Endodermal cell (in vitro differentiated cells): ENCODE measurements around the gene ARHGAP11A. TPM values are rescaled to one million over a fixed set of nuclear protein-coding genes. Genes with fewer than 3 reads are reported as not detected.

Experiments
- DNase-seq: peaks from one replicate; pipeline ENCODE4 v3.0.0-alpha.2; 2017
- H3K27ac ChIP-seq: 2 replicates; pipeline ENCODE4 v1.5.1; 2013; ENCODE audit warnings: mild to moderate bottlenecking, low read depth, low read length, moderate library complexity
- H3K27me3 ChIP-seq: 2 replicates; pipeline ENCODE4 v1.6.1; 2013; ENCODE audit warnings: mild to moderate bottlenecking, low read length, moderate library complexity; ENCODE audit not compliant: insufficient read depth, control insufficient read depth, poor library complexity, severe bottlenecking
- H3K36me3 ChIP-seq: 2 replicates; pipeline ENCODE4 v1.7.0; 2013; ENCODE audit warnings: mild to moderate bottlenecking, low read length, moderate library complexity; ENCODE audit not compliant: control insufficient read depth, insufficient read depth
- H3K4me1 ChIP-seq: one replicate; pipeline ENCODE4 v1.7.0; 2013; ENCODE audit warnings: low read length; ENCODE audit not compliant: control insufficient read depth, insufficient read depth
- H3K4me3 ChIP-seq: 2 replicates; pipeline ENCODE4 v1.5.1; 2013; ENCODE audit warnings: mild to moderate bottlenecking, low read length, moderate library complexity
- H3K9ac ChIP-seq: 2 replicates; pipeline ENCODE4 v1.6.1; 2013; ENCODE audit warnings: mild to moderate bottlenecking, low read length, moderate library complexity; ENCODE audit not compliant: poor library complexity, severe bottlenecking; ENCODE audit errors: extremely low read depth
- H3K9me3 ChIP-seq: 2 replicates; pipeline ENCODE4 v1.6.1; 2013; ENCODE audit warnings: mild to moderate bottlenecking, low read length, moderate library complexity; ENCODE audit not compliant: control insufficient read depth
- H3K27ac Mint-ChIP-seq: 2 replicates; pipeline ENCODE4 v1.8.0; 2020; ENCODE audit warnings: mixed read lengths
- H3K27me3 Mint-ChIP-seq: 2 replicates; pipeline ENCODE4 v1.8.0; 2021; ENCODE audit warnings: mild to moderate bottlenecking, mixed read lengths; ENCODE audit not compliant: insufficient read depth
- H3K36me3 Mint-ChIP-seq: 2 replicates; pipeline ENCODE4 v1.8.0; 2020; ENCODE audit warnings: low read depth, mixed read lengths
- H3K4me1 Mint-ChIP-seq: 2 replicates; pipeline ENCODE4 v1.8.0; 2020; ENCODE audit warnings: mixed read lengths
- H3K4me3 Mint-ChIP-seq: 2 replicates; pipeline ENCODE4 v1.8.0; 2020; ENCODE audit warnings: mild to moderate bottlenecking, moderate library complexity, mixed read lengths
- H3K9me3 Mint-ChIP-seq: 2 replicates; pipeline ENCODE4 v1.8.0; 2020; ENCODE audit warnings: mild to moderate bottlenecking, mixed read lengths
- CTCF ChIP-seq: fragments of 200-600 bp; sonication (generic); conservative IDR thresholded peaks from 2 replicates; pipeline ENCODE4 v1.5.0; 2021; ENCODE audit warnings: antibody characterized with exemption, mild to moderate bottlenecking
- whole genome bisulfite sequencing, 2 experiments: methylation state at CpG; one replicate each; pipeline versions ENCODE4 v1.1.5 to v1.1.7; 2013; ENCODE audit warnings: missing lambda C conversion rate in 2 of 2, mixed read lengths in 1 of 2; ENCODE audit not compliant: insufficient coverage in 1 of 2, insufficient read length in 1 of 2; 5-methylcytosine and 5-hydroxymethylcytosine counted together
- total RNA-seq, 2 donors: library from RNA; stranded (reverse); fragmentation: NEBNext Ultra II Directional in 1 of 2; extraction: Animal tissue kit (Norgen Biotek cat#: 25700) in 1 of 2; gene quantifications; 2 replicates in 1 of 2; 3 replicates in 1 of 2; pipeline ENCODE4 v1.2.1, GENCODE V29; 2021

Gene ARHGAP11A
- total RNA-seq, 2 donors from 2014 or later, result 61.0 to 107 TPM

- Histone ChIP-seq H3K27ac (no peak overlapping the region), H3K36me3 (no peaks in the 10 kb centered on the region), H3K9me3 (no peaks in the 10 kb centered on the region), H3K27me3 (no peaks in the 10 kb centered on the region), H3K9ac (no peak overlapping the region), H3K4me3 (no peak overlapping the region), H3K4me1 (no peaks in the 10 kb centered on the region)
- Mint-ChIP-seq H3K27ac (no peak overlapping the region), H3K4me1 (peaks cover 1% of the 10 kb centered on the region), H3K4me3 (no peak overlapping the region), H3K27me3 (no peaks in the 10 kb centered on the region), H3K9me3 (peaks cover 10% of the 10 kb centered on the region), H3K36me3 (peaks cover 6% of the 10 kb centered on the region)
- TF ChIP-seq CTCF, result no peak
- 95 to 100% methylated on average over 2 of the region's 2 CpGs for WGBS, 2 experiments
- no peak for DNase-seq
Observed at GRCh38 chr15:32682977-32683630, 67.8 kb downstream of the ARHGAP11A start.

GRCh38 chr15:32683906-32684584 lies 68.7 kb downstream of the ARHGAP11A start:
- Histone ChIP-seq H3K9ac (no peak overlapping the region), H3K27ac (no peak overlapping the region), H3K27me3 (no peaks in the 10 kb centered on the region), H3K4me3 (no peak overlapping the region), H3K36me3 (no peaks in the 10 kb centered on the region), H3K4me1 (no peaks in the 10 kb centered on the region), H3K9me3 (no peaks in the 10 kb centered on the region)
- 87 to 91% methylated on average over 2 to 8 of the region's 8 CpGs for WGBS, 2 experiments
- Mint-ChIP-seq H3K4me1 (peaks cover 1% of the 10 kb centered on the region), H3K36me3 (peaks cover 6% of the 10 kb centered on the region), H3K27ac (no peak overlapping the region), H3K27me3 (no peaks in the 10 kb centered on the region), H3K4me3 (no peak overlapping the region), H3K9me3 (peaks cover 10% of the 10 kb centered on the region)
- no peak for TF ChIP-seq CTCF
- no peak for DNase-seq

GRCh38 chr15:32685576-32685975 lies 70.3 kb downstream of the ARHGAP11A start:
- no peak for DNase-seq
- Mint-ChIP-seq H3K36me3 (peaks cover 6% of the 10 kb centered on the region), H3K4me3 (no peak overlapping the region), H3K4me1 (peaks cover 1% of the 10 kb centered on the region), H3K9me3 (peaks cover 10% of the 10 kb centered on the region), H3K27me3 (no peaks in the 10 kb centered on the region), H3K27ac (no peak overlapping the region)
- Histone ChIP-seq H3K4me1 (no peaks in the 10 kb centered on the region), H3K9ac (no peak overlapping the region), H3K27me3 (no peaks in the 10 kb centered on the region), H3K27ac (no peak overlapping the region), H3K36me3 (no peaks in the 10 kb centered on the region), H3K4me3 (no peak overlapping the region), H3K9me3 (no peaks in the 10 kb centered on the region)
- WGBS, 2 experiments, result 86% methylated on average over 1 of the region's 1 CpG; no CpG with 5 or more reads in 1 of the 2 experiments
- TF ChIP-seq CTCF, result no peak
